Measurements from ENCODE around the gene PLEKHM1.
"Not testable (repeated sequence)": the region's sequence is repeated elsewhere in the genome, so short reads cannot be mapped to it uniquely, and the experiment has no call there.

GRCh38 chr17:45499208-45499607 is 8.7 kb upstream of the PLEKHM1 start:
- not testable (repeated sequence) for TF ChIP-seq CTCF (IDR thresholded peaks at IDR 0.05; ENCODE audit: insufficient read depth, low read depth, low read length); EZH2 (IDR thresholded peaks at IDR 0.05; ENCODE audit: insufficient read depth, low read length)
